ENCODE results near the gene RNF115. TPM values are rescaled to one million over a fixed set of nuclear protein-coding genes. Genes with fewer than 3 reads are reported as not detected.

Gene RNF115
- total RNA-seq, 2 experiments from 2014 or later: 14.3 to 15.5 TPM

DNA sequence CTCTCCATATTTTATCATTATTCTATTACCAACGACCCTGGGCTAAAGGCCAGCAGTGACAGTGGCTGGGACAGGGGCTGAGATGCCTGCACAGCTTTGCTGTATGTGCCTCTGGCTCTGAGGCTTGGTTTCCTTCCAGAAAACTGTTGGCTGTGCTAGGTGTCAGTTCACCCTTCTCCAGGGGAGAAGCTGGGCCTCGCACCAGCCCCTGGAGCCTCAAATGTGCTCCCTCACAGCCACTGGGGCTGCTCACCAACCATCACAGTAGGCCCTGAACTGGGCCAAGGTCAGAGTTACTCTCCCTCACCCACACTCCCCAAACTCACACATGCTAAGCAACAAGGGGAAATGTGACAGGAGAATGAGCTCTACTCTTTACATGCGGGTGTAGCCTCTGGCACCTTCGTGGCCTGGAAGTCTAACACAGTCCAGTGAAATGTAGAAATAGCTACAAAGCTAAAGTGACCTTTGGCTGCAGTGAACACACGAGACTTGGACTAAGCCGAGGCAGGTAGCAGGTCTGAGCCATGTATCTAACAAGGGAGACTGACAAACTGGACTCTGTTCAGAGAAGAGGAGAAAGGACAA lies 109.3 kb downstream of the RNF115 start:
- no peak for DNase-seq
- Mint-ChIP-seq H3K27me3 (no peaks in the 10 kb centered on the region), H3K4me3 (no peak overlapping the region), H3K36me3 (no peaks in the 10 kb centered on the region), H3K4me1 (peaks cover 8% of the 10 kb centered on the region), H3K9me3 (no peaks in the 10 kb centered on the region), H3K27ac (no peak overlapping the region)

- Mint-ChIP-seq H3K4me3 (no peak overlapping the region), H3K27me3 (no peaks in the 10 kb centered on the region), H3K36me3 (no peaks in the 10 kb centered on the region), H3K9me3 (no peaks in the 10 kb centered on the region), H3K27ac (no peak overlapping the region), H3K4me1 (no peaks in the 10 kb centered on the region)
- no peak for DNase-seq
These were observed 112.7 kb downstream of the RNF115 start for GRCh38 chr1:145711213-145711651.

GRCh38 chr1:145710291-145711027 lies 113.4 kb downstream of the RNF115 start:
- Mint-ChIP-seq H3K36me3 (no peaks in the 10 kb centered on the region), H3K4me3 (no peak overlapping the region), H3K4me1 (no peaks in the 10 kb centered on the region), H3K27me3 (no peaks in the 10 kb centered on the region), H3K27ac (no peak overlapping the region), H3K9me3 (no peaks in the 10 kb centered on the region)
- no peak for DNase-seq

DNA sequence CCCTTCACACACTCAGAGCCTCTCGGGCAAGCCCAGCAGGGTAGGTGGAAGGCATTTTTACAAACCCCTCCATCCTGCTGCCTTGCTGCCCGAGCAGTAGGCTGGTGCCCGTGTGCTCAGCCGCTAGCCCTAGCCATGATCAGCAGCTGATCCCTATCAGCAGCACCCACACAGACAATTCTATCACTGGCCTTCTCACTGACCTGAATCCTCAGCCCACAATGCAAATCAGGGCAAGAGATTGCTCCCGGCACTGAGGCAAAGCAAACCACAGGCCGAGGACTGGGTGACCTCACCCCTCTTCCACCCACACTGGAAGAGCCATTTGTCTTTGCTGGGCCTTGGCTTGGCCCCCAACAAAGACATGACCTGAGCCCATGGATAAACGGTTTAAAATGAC lies 115.8 kb downstream of the RNF115 start:
- Mint-ChIP-seq H3K9me3 (no peaks in the 10 kb centered on the region), H3K27ac (no peak overlapping the region), H3K36me3 (no peaks in the 10 kb centered on the region), H3K27me3 (no peaks in the 10 kb centered on the region), H3K4me3 (no peak overlapping the region), H3K4me1 (no peaks in the 10 kb centered on the region)
- DNase-seq: no peak

DNA sequence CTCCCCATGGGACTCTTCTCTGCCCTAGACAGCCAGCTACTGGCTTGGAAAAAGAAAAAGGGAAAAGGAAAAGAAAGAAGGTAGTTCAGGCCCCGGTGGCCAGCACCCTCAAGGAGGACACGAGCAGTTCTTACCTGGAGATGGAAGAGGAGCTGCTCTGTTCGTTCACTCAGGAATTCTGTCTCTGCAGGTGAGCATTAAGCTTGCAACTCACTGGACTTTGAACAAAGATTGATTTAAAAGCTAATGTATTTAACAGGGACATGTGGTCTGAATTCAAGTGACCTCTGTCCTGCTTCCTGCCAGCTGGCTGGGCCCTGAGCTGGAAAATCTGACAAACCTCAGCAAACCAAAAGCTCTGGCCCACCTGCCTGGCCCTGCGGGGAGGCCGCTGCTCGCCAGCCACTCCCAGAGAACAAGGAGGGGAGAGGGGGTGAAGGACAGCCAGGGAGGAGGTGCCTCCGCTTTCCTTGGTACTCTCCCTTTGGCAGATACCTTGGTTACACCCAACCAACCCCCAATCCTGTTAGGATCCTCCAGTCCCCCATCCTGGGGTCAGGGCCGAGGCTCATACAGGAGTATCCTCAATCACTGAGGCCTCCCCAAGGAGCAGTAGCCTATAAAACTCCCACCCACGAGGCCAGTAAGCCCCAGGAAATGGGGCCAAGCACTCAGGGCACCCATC lies 116.6 kb downstream of the RNF115 start, which contains the start of gene PDZK1:
PDZK1 (minus strand) TSS at position 186 of the 685 bp plus-strand sequence. CDS start 19,347 bp downstream, outside the sequence.
- Mint-ChIP-seq H3K9me3 (no peaks in the 10 kb centered on the region), H3K4me3 (no peak within 1 kb of the TSS), H3K27ac (no peak within 1 kb of the TSS), H3K36me3 (no peaks in the 10 kb centered on the region), H3K27me3 (no peaks in the 10 kb centered on the region), H3K4me1 (no peaks in the 10 kb centered on the region)
- DNase-seq: no peak

DNA sequence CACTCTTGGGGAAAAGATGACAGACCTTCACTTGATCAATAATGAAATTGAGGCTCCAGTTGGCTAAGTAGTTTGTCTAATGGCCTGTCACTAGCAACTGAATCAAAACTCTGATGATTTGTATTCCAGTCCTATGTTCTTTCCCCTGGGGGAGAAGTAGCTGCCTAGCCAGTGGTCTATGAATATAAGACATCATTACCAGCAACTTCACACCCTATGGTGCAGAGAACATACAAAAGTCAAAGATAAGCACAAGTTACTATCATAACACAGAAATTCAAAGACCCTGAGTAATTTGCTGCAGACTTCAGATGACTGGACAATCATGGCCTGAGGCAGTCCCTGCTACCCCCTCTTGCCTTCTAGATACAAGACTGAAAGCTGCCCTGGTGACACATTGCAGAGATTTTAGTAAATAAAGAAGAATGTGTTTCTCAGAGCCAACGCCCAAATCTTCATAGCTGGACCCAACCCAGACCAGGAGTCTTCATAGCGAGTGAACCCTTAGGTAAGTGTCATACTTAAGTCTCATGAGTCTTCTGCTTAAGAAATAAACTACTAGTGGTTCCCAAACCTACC lies 117.7 kb downstream of the RNF115 start:
- Mint-ChIP-seq H3K9me3 (no peaks in the 10 kb centered on the region), H3K4me1 (no peaks in the 10 kb centered on the region), H3K27me3 (no peaks in the 10 kb centered on the region), H3K27ac (no peak overlapping the region), H3K36me3 (no peaks in the 10 kb centered on the region), H3K4me3 (no peak overlapping the region)
- DNase-seq: no peak

- no peaks in the 10 kb centered on the region for H3K4me1 Mint-ChIP-seq
- no peaks in the 10 kb centered on the region for H3K36me3 Mint-ChIP-seq
- no peaks in the 10 kb centered on the region for H3K9me3 Mint-ChIP-seq
- H3K27me3 Mint-ChIP-seq: no peaks in the 10 kb centered on the region
- H3K27ac Mint-ChIP-seq: no peak overlapping the region
- no peak for DNase-seq
- H3K4me3 Mint-ChIP-seq: no peak overlapping the region
These were observed 118.3 kb downstream of the RNF115 start for GRCh38 chr1:145705622-145706021.

GRCh38 chr1:145702826-145703225 lies 121.1 kb downstream of the RNF115 start:
- no peak for DNase-seq
- Mint-ChIP-seq H3K9me3 (no peaks in the 10 kb centered on the region), H3K4me3 (no peak overlapping the region), H3K27me3 (no peaks in the 10 kb centered on the region), H3K36me3 (no peaks in the 10 kb centered on the region), H3K4me1 (no peaks in the 10 kb centered on the region), H3K27ac (no peak overlapping the region)

DNA sequence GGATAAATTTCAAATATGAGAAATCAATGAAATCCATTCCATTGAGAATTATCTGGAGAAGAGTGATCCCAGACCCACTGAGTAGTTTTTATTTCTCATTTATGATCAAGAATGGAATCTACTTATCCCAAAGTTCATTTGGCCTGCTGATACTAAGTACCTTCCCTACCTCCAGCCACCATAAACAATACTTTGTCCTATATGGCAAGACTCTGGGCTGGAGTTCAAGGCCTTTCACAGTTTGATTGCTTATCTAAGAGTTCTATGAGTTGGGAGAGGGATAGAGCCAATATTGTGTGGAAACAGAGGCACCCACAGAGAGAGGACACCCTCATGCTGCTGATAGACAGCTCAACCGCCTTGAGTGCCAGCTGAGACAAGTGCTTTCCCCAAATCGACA lies 121.8 kb downstream of the RNF115 start:
- Mint-ChIP-seq H3K36me3 (no peaks in the 10 kb centered on the region), H3K27ac (no peak overlapping the region), H3K27me3 (no peaks in the 10 kb centered on the region), H3K9me3 (no peaks in the 10 kb centered on the region), H3K4me1 (no peaks in the 10 kb centered on the region), H3K4me3 (no peak overlapping the region)
- DNase-seq: no peak

GRCh38 chr1:145701306-145701862 lies 122.5 kb downstream of the RNF115 start:
- H3K4me3 Mint-ChIP-seq: no peak overlapping the region
- DNase-seq: no peak
- H3K9me3 Mint-ChIP-seq: no peaks in the 10 kb centered on the region
- H3K4me1 Mint-ChIP-seq: no peaks in the 10 kb centered on the region
- H3K27ac Mint-ChIP-seq: no peak overlapping the region
- H3K36me3 Mint-ChIP-seq: no peaks in the 10 kb centered on the region
- no peaks in the 10 kb centered on the region for H3K27me3 Mint-ChIP-seq

DNA sequence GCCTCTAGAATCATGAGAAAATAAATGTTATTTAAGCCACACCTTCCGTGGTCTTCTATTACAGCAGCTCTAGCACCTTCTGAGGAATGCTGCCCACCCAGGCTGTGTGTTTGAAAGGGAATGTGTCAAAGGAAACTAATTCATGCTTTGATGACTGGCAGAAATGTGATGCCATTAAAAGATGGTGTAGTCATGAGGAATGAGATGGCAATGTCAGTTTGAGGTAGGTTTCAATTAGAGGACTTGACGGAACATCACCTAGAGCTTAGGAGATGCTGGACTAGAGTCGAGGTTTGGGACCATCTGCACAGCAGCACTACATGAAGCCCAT lies 127.3 kb downstream of the RNF115 start:
- Mint-ChIP-seq H3K4me1 (no peaks in the 10 kb centered on the region), H3K27me3 (no peaks in the 10 kb centered on the region), H3K36me3 (no peaks in the 10 kb centered on the region), H3K27ac (no peak overlapping the region), H3K9me3 (no peaks in the 10 kb centered on the region), H3K4me3 (no peak overlapping the region)
- no peak for DNase-seq

DNA sequence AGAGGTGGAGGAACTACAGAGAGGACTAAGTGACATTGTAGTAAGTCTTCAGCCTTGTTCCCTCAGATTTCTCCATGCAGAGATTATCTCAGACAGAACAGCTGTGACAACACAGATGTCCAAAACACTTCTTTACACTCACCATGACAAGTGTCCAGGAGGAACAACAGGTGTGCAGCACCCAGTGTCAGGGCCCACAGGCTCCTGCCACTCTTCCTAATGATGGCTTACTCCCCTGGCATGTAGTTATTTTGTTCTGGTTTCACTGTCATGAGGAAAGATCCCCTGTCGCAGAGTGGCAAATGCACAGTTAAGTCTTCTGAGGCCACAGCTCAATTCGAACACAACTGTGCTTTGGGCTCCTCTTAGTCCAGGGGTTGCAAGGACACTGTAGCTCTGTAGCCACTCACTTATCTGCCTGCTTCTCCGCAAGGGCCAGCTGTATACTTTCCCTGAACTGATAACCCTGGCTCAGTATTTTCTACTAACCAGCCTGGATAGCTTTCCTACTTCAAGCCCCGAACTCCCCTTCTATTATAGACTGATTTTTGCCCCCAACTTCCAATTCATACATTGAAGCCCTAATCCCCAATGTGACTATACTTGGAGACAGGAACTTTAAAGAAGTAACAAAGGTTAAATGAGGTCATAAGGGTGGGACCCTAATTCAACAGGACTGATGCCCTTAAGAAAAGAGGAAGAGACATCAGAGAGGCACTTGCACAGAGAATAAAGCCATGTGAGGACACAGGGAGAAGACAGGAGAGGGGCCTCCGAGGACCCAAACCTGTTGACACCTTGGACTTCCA lies 127.9 kb downstream of the RNF115 start:
- Mint-ChIP-seq H3K36me3 (no peaks in the 10 kb centered on the region), H3K4me1 (peaks cover under 1% of the 10 kb centered on the region), H3K9me3 (no peaks in the 10 kb centered on the region), H3K27ac (no peak overlapping the region), H3K27me3 (no peaks in the 10 kb centered on the region), H3K4me3 (no peak overlapping the region)
- no peak for DNase-seq

- peaks cover 18% of the 10 kb centered on the region for H3K4me1 Mint-ChIP-seq
- H3K4me3 Mint-ChIP-seq: no peak overlapping the region
- peaks cover 6% of the 10 kb centered on the region for H3K36me3 Mint-ChIP-seq
- H3K27me3 Mint-ChIP-seq: no peaks in the 10 kb centered on the region
- DNase-seq: no peak
- H3K9me3 Mint-ChIP-seq: no peaks in the 10 kb centered on the region
- H3K27ac Mint-ChIP-seq: no peak overlapping the region
These were observed 131.0 kb downstream of the RNF115 start for GRCh38 chr1:145692785-145693443.

Measured in activated naive CD8-positive, alpha-beta T cell treated with anti-CD3 and anti-CD28 coated beads for 36 hours (primary cell).